Lower lobe of right lung (tissue), 2 donors: Measurements from ENCODE around the gene AMZ1. TPM values are rescaled to one million over a fixed set of nuclear protein-coding genes. Genes with fewer than 3 reads are reported as not detected.
"Not testable (repeated sequence)": the region's sequence is repeated elsewhere in the genome, so short reads cannot be mapped to it uniquely, and the experiment has no call there.

Experiments
- ATAC-seq, 2 donors: fragments of 200-7000 bp; cut with Tn5 transposase; one replicate each; pipeline ENCODE4 v1.9.1; 2020 to 2022; ENCODE audit warnings: mild to moderate bottlenecking in 2 of 2, moderate library complexity in 2 of 2
- DNase-seq: peaks from one replicate; pipeline ENCODE4 v3.0.0-alpha.2; 2020
- H3K27ac ChIP-seq: fragments of 200-600 bp; one replicate; pipeline ENCODE4 v1.8.0; 2022
- H3K27me3 ChIP-seq: fragments of 200-600 bp; one replicate; pipeline ENCODE4 v1.8.0; 2022; ENCODE audit warnings: low read depth
- H3K36me3 ChIP-seq: fragments of 200-600 bp; one replicate; pipeline ENCODE4 v1.8.0; 2022; ENCODE audit warnings: mild to moderate bottlenecking
- H3K4me1 ChIP-seq: fragments of 200-600 bp; one replicate; pipeline ENCODE4 v1.8.0; 2022
- H3K4me3 ChIP-seq: fragments of 200-600 bp; one replicate; pipeline ENCODE4 v1.8.0; 2022; ENCODE audit warnings: mild to moderate bottlenecking
- H3K9me3 ChIP-seq: fragments of 200-600 bp; one replicate; pipeline ENCODE4 v1.8.0; 2022
- intact Hi-C: fragments of 100-400 bp; cut with DNase I; formaldehyde crosslinking; loops from one replicate; pipeline ENCODE4 v1.11.0; 2022
- total RNA-seq: library from RNA; stranded (reverse); fragmentation: NEBNext Ultra II Directional; extraction: Animal tissue kit (Norgen Biotek cat#: 25700); gene quantifications from one replicate; pipeline ENCODE4 v1.2.1, GENCODE V29; 2021
- TF ChIP-seq, protein P1 (sequence below): fragments of 200-600 bp; IDR thresholded peaks from one replicate; pipeline ENCODE4 v1.8.0; 2022; ENCODE audit warnings: antibody characterized with exemption, mild to moderate bottlenecking
- donor health status: DM: no; HTN: yes; CAD: no; lungs with severe emphysema.

AMZ1 gene
- total RNA-seq, 1 donor from 2014 or later: 0.47 TPM

DNA sequence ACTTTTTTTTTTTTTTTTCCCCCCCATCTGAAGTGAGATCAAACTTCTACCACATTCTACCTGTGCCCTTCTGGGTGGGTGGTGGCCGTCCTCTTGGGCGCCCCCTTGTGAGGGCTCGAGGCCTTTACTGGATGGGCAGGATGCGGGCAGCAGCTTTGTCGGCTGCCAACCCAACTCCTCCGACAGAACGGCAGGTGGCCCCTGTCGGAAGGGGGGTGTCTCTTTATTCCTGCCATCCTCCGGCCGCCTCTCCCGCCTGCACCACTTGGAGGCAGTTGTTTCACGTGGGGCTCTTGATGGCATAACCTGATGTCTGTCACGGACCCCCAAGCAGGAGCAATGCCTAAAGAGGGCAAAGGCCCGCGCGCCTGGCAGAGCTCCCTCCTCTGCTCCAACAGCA is 31.0 kb downstream of the AMZ1 start:
- Histone ChIP-seq H3K4me3 (no peak overlapping the region), H3K27me3 (no peaks in the 10 kb centered on the region), H3K27ac (no peak overlapping the region), H3K36me3 (peaks cover 16% of the 10 kb centered on the region), H3K4me1 (peaks cover 42% of the 10 kb centered on the region), H3K9me3 (no peaks in the 10 kb centered on the region)
- TF ChIP-seq, protein P1, sequence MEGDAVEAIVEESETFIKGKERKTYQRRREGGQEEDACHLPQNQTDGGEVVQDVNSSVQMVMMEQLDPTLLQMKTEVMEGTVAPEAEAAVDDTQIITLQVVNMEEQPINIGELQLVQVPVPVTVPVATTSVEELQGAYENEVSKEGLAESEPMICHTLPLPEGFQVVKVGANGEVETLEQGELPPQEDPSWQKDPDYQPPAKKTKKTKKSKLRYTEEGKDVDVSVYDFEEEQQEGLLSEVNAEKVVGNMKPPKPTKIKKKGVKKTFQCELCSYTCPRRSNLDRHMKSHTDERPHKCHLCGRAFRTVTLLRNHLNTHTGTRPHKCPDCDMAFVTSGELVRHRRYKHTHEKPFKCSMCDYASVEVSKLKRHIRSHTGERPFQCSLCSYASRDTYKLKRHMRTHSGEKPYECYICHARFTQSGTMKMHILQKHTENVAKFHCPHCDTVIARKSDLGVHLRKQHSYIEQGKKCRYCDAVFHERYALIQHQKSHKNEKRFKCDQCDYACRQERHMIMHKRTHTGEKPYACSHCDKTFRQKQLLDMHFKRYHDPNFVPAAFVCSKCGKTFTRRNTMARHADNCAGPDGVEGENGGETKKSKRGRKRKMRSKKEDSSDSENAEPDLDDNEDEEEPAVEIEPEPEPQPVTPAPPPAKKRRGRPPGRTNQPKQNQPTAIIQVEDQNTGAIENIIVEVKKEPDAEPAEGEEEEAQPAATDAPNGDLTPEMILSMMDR: peak; percentile 43
- peak in 1 of 2 donors; percentile 25 for ATAC-seq
- DNase-seq: no peak
- intact Hi-C loops: no loop called here

DNA sequence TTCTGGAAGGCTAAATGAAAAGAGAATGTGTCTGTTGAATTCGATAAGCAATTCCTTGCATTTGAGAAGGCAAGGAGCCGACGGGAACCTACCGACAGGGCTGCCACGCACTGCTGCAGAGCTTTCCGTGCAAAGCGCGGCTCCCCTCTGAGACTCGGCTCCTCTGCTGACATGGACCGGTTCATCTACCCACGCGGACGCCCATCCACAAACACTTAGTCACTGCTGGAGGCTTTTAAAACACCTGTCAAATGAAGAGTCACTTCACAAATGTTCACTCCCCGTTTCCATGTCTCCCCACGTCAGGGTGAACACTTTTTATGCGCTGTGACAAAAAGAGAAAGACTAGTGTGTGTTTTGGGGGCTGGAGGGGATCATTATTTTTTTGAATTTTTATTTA is 32.0 kb downstream of the AMZ1 start:
- Histone ChIP-seq H3K27ac (no peak overlapping the region), H3K27me3 (no peaks in the 10 kb centered on the region), H3K4me3 (no peak overlapping the region), H3K36me3 (peaks cover 16% of the 10 kb centered on the region), H3K9me3 (no peaks in the 10 kb centered on the region), H3K4me1 (peaks cover 37% of the 10 kb centered on the region)
- DNase-seq (no peak), ATAC-seq (no peak)
- TF ChIP-seq, protein P1: no peak
- intact Hi-C loops: no loop called here

DNA sequence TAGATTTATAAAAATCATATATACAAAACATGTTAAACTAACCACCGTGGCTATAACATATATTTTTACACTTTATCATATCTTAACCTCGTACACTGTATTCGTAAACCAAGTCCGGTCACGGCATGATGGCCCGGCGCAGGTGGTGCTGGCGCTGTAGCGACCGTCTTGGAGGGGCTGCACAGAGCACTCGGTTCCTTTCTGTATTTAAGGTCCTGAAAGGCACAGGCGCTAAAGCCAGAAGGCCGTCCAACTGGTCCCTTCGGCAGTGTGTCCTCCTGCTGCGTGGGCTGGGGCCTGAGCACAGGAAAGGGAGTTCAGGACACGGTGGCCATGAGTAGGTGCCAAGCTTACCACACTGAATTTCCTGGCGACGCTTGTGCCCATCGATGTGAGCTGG is 33.8 kb downstream of the AMZ1 start:
- intact Hi-C loops: no loop called here
- Histone ChIP-seq H3K4me3 (no peak overlapping the region), H3K27ac (no peak overlapping the region), H3K27me3 (no peaks in the 10 kb centered on the region), H3K4me1 (peaks cover 20% of the 10 kb centered on the region), H3K9me3 (no peaks in the 10 kb centered on the region), H3K36me3 (peaks cover 26% of the 10 kb centered on the region)
- ATAC-seq (no peak), DNase-seq (peak; percentile 35)
- TF ChIP-seq, protein P1: no peak

DNA sequence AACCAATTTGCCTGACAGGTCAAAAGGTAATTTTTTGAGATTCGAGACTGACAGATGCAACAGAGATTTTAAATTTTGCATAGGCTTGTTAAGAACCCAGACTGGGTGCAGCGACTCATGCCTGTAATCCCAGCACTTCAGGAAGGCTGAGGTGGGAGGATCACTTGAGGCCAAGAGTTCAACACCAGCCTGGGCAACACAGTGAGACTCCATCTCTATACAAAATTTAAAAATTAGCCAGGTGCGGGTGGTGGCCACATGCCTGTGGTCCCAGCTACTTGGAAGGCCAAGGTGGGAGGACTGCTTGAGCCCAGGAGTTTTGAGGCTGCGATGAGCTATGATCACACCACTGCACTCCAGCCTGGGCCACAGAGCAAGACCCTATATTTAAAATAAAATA is 34.6 kb downstream of the AMZ1 start:
- Histone ChIP-seq H3K27me3 (no peaks in the 10 kb centered on the region), H3K4me1 (peaks cover 12% of the 10 kb centered on the region), H3K27ac (no peak overlapping the region), H3K36me3 (peaks cover 26% of the 10 kb centered on the region), H3K9me3 (no peaks in the 10 kb centered on the region), H3K4me3 (no peak overlapping the region)
- DNase-seq (peak; percentile 19), ATAC-seq (no peak)
- TF ChIP-seq, protein P1: no peak
- intact Hi-C loops: no loop called here

DNA sequence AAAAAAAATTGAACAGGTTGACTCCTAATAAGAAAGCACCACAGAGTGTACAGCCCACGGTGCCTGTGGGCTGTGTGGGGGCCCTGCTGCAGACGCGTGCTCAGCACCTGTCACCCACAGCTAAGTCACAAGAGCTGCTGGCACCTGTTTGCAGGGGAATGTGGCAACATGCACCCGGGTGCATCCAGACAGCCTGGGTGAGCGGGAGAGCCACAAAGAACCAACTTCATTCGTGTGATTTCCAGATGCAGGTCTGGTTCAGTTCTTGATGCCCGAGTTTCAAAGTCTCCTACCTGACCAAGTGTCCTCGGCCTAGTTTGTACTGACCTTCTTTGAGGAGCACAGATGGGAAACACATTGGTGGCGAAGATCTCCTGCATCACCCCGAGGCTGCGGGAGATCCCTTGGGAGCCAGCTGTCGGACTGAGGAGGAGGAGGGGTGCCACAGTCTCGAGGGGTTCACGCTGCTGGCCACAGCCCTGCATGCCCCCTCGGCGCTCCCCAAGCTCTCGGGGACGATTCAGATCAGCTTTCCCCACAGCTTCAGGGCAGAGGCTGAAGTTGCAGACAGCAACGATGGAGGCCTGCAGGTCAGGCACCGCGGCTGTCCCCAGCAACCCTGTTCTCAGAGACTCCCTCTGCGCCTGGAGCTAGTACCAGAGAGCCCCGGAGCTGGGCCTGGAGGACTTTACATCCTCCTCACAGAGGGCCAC is 35.3 kb downstream of the AMZ1 start:
- Histone ChIP-seq H3K36me3 (peaks cover 26% of the 10 kb centered on the region), H3K27ac (no peak overlapping the region), H3K27me3 (no peaks in the 10 kb centered on the region), H3K4me3 (no peak overlapping the region), H3K9me3 (no peaks in the 10 kb centered on the region), H3K4me1 (peaks cover 7% of the 10 kb centered on the region)
- TF ChIP-seq, protein P1: no peak
- intact Hi-C loops: no loop called here
- no peak for ATAC-seq
- DNase-seq: peak; percentile 30

DNA sequence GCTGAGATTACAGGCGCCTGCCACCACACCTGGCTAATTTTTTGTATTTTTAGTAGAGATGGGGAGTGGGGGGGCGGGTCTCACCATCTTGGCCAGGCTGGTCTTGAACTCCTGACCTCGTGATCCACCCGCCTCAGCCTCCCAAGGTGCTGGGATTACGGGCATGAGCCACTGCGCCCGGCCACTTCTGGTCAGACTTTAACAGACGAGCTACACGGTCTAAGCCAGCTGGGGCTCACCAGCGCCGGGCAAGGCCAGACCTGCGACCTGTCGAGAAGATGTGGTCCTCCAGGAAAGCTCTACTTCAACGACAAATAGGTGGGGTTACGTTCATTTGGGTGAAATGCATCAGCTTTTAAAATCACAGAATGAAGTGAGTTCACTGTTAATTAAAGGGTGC is 36.0 kb downstream of the AMZ1 start:
- H3K27me3 ChIP-seq, ATAC-seq, H3K4me3 ChIP-seq, DNase-seq, intact Hi-C loops, H3K9me3 ChIP-seq, H3K27ac ChIP-seq: not testable (repeated sequence)
- Histone ChIP-seq H3K36me3 (peaks cover 21% of the 10 kb centered on the region), H3K4me1 (peaks cover 15% of the 10 kb centered on the region)
